Measurements from ENCODE around the gene DCAF4. TPM values are rescaled to one million over a fixed set of nuclear protein-coding genes. Genes with fewer than 3 reads are reported as not detected.
A peak's percentile ranks its signal among the peaks of the same experiment; 100 is the strongest.

Gene DCAF4
- total RNA-seq, 1 donor, result 12.5 TPM

GRCh38 chr14:72916174-72916573, 10.1 kb upstream of the DCAF4 start:
- H3K4me3 ChIP-seq (ENCODE audit: low read depth, low read length), result no peak overlapping the region
- DNase-seq (ENCODE audit: low read depth), result no peak
- no peak for TF ChIP-seq CTCF (IDR thresholded peaks at IDR 0.05; ENCODE audit: insufficient read depth, low read depth, low read length)

DNA sequence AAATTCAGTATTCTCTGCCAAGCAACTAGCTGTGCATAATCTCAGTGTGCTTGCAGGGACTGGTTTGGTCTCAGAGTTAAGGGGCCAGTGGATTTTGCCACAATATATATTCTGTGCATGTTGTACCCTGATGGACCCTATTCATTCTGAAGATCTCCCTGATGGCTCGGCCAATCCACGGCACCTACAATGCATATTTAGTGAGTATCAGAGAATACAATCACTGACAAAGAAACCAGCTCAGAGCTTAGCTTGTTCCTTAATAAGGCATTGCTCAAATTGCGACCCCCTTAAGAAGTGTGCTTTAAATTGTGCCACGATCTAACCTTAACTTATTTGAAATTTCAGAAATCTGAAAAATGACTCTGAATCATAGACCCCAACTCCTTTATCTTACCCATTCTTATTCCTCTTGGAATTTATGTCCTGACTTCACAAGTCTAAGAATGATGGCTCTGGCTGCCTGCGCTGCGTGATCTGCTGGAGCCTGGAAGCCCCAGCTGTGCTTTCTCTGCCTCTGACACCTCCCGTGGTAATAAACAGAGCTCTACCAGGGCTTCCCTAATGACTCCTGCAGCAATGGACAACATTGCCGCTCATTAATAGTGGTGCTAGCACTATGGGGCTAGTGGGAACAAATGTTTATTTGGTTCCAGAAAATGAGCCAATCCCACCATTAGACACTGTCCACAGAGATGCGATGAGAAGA, 9.0 kb upstream of the DCAF4 start:
- peak; percentile 30 for DNase-seq (ENCODE audit: low read depth)
- TF ChIP-seq CTCF (IDR thresholded peaks at IDR 0.05; ENCODE audit: insufficient read depth, low read depth, low read length), result no peak
- H3K4me3 ChIP-seq (ENCODE audit: low read depth, low read length), result no peak overlapping the region

GRCh38 chr14:72920008-72920407, 6.3 kb upstream of the DCAF4 start:
- no peak overlapping the region for H3K4me3 ChIP-seq (ENCODE audit: low read depth, low read length)
- peak; percentile 30 for TF ChIP-seq CTCF (IDR thresholded peaks at IDR 0.05; ENCODE audit: insufficient read depth, low read depth, low read length)
- DNase-seq (ENCODE audit: low read depth), result no peak

GRCh38 chr14:72921396-72921795, 4.9 kb upstream of the DCAF4 start:
- no peak overlapping the region for H3K4me3 ChIP-seq (ENCODE audit: low read depth, low read length)
- no peak for DNase-seq (ENCODE audit: low read depth)
- no peak for TF ChIP-seq CTCF (IDR thresholded peaks at IDR 0.05; ENCODE audit: insufficient read depth, low read depth, low read length)

- TF ChIP-seq CTCF (IDR thresholded peaks at IDR 0.05; ENCODE audit: insufficient read depth, low read depth, low read length), result no peak
- no peak overlapping the region for H3K4me3 ChIP-seq (ENCODE audit: low read depth, low read length)
- DNase-seq (ENCODE audit: low read depth), result no peak
Measured at GRCh38 chr14:72924337-72924736, 1.9 kb upstream of the DCAF4 start.

DNA sequence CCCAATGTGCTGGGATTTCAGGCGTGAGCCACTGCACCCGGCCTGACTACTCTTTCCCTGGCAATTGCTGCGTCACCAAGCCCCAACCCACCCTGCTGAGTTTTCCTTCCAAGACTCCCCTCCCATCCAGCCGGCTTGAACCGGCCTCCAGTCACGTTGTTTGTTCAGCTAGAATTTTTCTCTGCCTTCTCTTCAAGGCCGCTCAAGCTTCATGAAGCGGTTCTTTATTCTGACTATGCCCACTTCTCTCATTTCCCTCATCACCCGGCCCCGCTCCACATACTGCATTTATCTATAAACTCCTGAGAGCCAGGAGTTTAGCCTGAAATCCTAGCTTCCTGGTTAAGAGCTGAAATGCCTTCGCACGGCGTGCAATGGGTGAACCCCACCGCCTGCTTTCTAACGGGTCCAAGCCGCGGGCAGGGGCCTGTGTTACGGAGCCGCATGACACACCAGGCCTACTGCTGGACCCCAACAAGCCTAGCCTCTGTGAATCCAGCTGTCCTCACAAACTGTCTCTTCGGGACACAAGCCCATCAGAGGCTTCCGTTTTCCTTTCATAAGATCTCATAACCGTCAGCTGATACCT, 999 bp upstream of the DCAF4 start:
- no peak for DNase-seq (ENCODE audit: low read depth)
- TF ChIP-seq CTCF (IDR thresholded peaks at IDR 0.05; ENCODE audit: insufficient read depth, low read depth, low read length), result no peak
- no peak overlapping the region for H3K4me3 ChIP-seq (ENCODE audit: low read depth, low read length)

All from fibroblast of villous mesenchyme (primary cell).